AG04449 (cell line): ENCODE measurements around the gene HOMER3.
"Not testable (repeated sequence)": the region's sequence is repeated elsewhere in the genome, so short reads cannot be mapped to it uniquely, and the experiment has no call there.

Source experiments
- CTCF ChIA-PET: fragments of 350-600 bp; formaldehyde crosslinking; extraction: SDS; loops from one replicate; lab custom pipeline; 2021; ENCODE audit warnings: antibody characterized with exemption; lab: Yijun Ruan, JAX
- POLR2A ChIA-PET: fragments of 400-600, 350-600 bp; formaldehyde crosslinking; extraction: SDS; loops from one replicate; lab custom pipeline; 2020; ENCODE audit warnings: antibody characterized with exemption, inconsistent platforms; lab: Yijun Ruan, JAX
- DNase-seq: peaks from one replicate; pipeline ENCODE4 v3.0.0-alpha.2; 2010; ENCODE audit warnings: low read depth, low spot score
- H3K4me3 ChIP-seq: 2 replicates; pipeline ENCODE4 v1.5.1; 2011; ENCODE audit warnings: low read depth, mild to moderate bottlenecking, control low read depth, low read length
- TF ChIP-seq, protein P1 (sequence below): IDR thresholded peaks from one replicate; pipeline ENCODE4 v1.5.1; 2011; ENCODE audit warnings: mild to moderate bottlenecking, moderate library complexity, low read length, control low read depth, inconsistent platforms; ENCODE audit not compliant: insufficient read depth; ENCODE audit errors: missing control alignments

The HOMER3 gene

DNA sequence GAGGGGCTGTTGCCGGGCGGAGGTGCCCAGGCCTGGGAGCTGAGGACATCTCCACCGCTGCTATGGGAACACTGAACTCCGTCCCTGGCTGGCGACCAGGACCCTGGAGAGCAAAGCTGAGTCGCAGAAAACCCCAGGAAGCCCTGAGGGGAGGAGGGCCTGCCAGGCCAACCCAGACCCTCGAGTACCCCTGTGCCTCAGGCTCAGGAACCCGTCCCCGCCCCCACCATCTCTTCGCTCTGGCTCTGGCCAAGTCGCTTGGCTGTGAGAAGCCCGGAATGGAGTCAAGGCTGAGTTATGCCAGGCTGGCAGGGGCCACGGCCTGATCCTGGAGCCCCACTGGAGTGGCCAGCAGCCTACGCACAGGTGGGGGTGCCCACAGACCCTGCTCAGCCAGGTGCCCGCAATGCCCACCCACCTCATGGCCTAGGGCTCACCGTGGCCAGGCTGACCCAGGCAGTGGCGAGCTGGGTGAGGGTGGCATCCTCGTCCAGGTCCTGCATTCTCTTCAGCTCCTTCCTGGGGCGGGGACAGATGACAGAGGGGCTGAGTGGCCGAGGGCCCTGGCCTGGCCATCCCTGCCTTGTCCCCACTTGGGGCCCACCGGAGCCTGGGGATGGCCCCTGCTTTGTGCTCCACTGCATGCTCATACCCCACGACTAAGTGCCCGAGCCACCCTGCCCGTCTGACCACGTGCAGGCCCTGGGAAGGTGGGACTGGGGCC, 36.5 kb downstream of the HOMER3 start:
- CTCF ChIA-PET = no interaction called here
- POLR2A ChIA-PET = no interaction called here
- H3K4me3 ChIP-seq = no peak overlapping the region
- no peak for DNase-seq
- TF ChIP-seq, protein P1, sequence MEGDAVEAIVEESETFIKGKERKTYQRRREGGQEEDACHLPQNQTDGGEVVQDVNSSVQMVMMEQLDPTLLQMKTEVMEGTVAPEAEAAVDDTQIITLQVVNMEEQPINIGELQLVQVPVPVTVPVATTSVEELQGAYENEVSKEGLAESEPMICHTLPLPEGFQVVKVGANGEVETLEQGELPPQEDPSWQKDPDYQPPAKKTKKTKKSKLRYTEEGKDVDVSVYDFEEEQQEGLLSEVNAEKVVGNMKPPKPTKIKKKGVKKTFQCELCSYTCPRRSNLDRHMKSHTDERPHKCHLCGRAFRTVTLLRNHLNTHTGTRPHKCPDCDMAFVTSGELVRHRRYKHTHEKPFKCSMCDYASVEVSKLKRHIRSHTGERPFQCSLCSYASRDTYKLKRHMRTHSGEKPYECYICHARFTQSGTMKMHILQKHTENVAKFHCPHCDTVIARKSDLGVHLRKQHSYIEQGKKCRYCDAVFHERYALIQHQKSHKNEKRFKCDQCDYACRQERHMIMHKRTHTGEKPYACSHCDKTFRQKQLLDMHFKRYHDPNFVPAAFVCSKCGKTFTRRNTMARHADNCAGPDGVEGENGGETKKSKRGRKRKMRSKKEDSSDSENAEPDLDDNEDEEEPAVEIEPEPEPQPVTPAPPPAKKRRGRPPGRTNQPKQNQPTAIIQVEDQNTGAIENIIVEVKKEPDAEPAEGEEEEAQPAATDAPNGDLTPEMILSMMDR = no peak

DNA sequence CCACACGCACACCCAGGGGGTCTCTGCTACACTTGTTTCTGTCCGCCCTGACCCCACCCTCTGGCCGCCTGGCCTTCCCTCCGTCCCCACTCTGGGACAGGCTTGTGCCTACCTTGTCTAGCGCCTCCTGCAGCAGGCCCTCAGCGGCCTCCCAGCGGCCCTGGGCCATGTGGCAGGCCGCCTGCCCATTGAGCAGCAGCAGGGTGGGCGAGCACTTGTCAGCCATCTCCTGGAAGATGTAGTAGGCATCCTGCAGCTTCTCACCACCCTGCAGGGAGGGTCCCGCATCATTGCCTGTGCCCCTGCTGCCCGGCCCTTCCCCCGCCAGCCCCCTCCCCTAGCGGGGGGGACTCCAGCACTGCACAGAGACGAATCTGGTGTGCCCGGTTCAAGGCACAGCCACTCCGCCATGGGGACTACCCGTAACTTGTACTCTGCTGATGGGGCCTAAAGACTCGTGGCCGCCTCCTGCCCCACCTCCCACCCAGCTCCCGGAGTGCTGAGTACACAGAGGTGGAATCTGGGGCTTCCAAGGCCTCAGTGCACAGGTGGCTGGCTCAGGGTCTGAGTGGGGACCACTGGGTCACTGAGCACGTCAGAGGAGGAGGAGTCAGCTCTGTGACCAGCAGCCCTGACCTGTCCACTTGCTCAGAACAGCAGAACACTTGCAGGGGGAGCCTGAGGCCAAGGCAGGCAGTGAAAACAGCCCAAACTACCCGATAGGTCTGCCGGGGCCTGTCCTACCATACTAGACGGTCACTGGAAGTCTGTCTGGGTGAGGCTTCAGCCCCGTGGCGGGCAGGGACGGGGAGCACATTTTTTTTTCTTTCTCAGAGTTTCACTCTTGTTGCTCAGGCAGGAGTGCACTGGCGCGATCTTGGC, 37.6 kb downstream of the HOMER3 start:
- POLR2A ChIA-PET = no interaction called here
- DNase-seq = no peak
- TF ChIP-seq, protein P1 = no peak

DNA sequence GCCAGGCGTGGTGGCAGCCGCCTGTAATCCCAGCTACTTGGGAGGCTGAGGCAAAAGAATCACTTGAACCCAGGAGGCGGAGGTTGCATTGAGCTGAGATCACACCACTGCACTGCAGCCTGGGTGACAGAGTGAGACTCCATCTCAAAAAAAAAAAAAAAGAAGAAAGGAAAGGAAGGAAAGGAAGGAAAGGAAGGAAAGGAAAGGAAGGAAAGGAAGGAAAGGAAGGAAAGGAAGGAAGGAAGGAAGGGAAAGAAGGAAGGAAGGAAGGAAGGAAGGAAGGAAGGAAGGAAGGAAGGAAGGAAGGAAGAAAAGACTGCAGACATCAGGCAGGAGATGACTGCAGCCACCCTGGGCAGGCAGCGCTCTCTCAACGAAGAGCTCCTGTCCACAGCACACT, 38.5 kb downstream of the HOMER3 start:
- POLR2A ChIA-PET = not testable (repeated sequence)
- CTCF ChIA-PET = interaction anchor here (1.3 kb wide), 1 partner anchor 433 kb away, joined by 3 read pairs; no protein-coding TSS in a partner anchor

More for the DNA sequence above, 37.6 kb downstream of the HOMER3 start:
- CTCF ChIA-PET = interaction anchor here (1.3 kb wide), 1 partner anchor 434 kb away, joined by 3 read pairs; no protein-coding TSS in a partner anchor
- no peak overlapping the region for H3K4me3 ChIP-seq

DNA sequence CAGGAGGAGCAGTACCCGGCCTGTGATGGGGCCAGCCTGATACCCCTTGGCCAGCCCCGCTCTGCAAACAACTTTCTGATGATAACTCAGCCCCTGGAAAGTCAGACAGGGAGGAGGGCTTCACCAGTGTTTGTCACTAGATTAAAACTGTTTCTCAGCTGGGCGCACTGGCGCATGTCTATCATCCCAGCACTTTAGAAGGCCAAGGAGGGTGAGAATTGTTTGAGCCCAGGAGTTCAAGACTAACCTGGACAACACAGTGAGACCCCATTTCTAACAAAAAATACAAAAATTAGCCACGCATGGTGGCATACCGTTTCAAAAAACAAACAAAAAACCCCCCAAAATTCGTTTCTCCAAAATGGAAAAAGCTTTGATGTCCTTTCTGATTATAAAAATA, 39.5 kb downstream of the HOMER3 start:
- ChIA-PET CTCF (interaction anchor here (0.9 kb wide), 1 partner anchor 15 kb away, joined by 3 read pairs; no protein-coding TSS in a partner anchor), POLR2A (no interaction called here)
- no peak overlapping the region for H3K4me3 ChIP-seq
- TF ChIP-seq, protein P1 = no peak
- no peak for DNase-seq

More for the DNA sequence above, 38.5 kb downstream of the HOMER3 start:
- not testable (repeated sequence) for H3K4me3 ChIP-seq, DNase-seq

DNA sequence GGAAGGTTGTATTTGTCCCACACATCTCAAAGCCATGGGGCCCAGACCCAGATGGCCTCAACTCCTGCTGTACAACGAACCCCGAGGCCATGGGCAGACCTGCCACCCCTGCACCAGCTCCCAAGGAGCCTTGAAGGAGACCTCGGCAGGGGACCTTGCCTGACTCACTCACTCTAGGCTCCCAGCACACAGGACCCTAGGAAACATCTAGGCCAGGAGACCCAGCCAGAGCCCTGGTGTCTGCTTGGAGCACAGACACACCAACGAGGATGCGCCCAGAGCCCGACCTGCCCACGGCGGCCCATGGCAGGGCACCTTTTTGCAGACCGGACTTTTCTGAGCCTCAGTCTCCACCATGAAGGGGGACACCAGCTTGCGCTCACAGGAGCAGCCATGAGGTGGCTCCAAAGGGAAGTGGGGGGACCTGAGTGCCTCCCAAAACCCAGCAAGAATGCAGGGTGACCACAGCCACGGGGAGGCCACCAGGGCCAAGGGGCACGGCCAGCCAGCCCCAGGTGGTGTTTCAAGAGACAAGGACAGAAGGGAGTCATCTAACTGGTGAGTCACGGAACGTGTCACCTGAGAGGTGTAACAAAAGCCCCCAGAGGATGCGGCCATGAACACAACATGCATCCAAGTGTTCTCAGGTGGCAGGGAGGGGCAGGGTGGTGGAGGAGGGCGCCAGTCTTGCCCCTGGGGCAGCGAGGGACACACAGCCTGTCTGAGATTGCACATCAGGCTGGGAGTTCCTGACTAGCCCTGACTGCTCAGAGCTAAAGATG, 40.1 kb downstream of the HOMER3 start:
- ChIA-PET POLR2A (no interaction called here), CTCF (interaction anchor here (0.9 kb wide), 1 partner anchor 16 kb away, joined by 3 read pairs; no protein-coding TSS in a partner anchor)
- TF ChIP-seq, protein P1 = no peak
- no peak overlapping the region for H3K4me3 ChIP-seq
- DNase-seq = no peak

DNA sequence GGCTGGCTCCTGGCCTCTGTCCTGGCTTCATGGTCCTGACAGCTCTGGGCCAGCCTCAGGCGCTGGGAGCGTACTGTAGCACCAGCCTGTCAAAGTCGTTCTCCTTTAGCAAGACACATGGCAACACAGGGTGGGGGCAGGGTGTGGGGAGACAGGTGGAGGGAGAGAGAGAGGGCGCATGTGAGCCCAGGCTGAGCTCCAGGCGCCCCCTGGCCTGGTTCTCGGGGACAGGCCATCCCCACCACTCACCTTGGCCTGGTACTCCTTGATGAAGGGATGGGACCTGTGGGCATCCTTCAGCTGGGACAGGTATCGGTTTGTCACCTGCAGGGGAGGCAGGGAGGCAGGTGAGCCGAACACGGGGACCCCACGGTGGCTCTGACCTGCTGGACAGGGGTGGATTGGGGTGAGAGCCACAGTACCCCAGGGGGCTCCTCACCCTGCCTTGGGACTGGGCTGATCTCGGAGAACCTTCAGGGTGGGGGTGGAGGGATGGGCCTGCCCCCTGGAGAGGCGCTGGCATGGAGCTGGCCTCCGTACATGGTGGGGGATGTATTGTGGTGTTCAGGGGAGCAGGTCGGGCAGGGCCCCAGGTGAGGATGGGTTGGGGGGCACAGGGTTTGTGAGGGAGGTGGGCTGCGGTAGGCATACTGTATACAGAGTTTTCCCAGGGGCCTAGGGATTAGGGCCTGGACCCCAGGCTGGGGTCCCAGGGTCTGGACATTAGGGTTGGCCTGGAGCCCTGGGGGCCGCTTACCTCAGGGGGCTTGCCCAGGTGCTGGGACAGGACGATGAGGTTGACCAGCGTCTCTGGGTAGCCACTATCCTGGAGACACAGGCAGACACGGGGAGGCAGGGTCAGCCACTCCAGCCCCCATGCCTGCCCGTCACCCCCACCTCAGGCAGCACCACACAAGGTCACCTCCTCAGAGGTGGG, 41.1 kb downstream of the HOMER3 start:
- no peak overlapping the region for H3K4me3 ChIP-seq
- no peak for DNase-seq
- ChIA-PET POLR2A (no interaction called here), CTCF (no interaction called here)
- TF ChIP-seq, protein P1 = no peak
